Measurements from ENCODE around the gene IPPK. TPM values are rescaled to one million over a fixed set of nuclear protein-coding genes. Genes with fewer than 3 reads are reported as not detected.

The IPPK gene
- total RNA-seq, 1 donor from 2014 or later, result 7.3 TPM

- DNase-seq (ENCODE audit: low spot score), result no peak
These were observed 54.1 kb downstream of the IPPK start for GRCh38 chr9:92615790-92616189.

GRCh38 chr9:92614763-92615461, 55.0 kb downstream of the IPPK start:
- DNase-seq (ENCODE audit: low spot score), result no peak

- no peak for DNase-seq (ENCODE audit: low spot score)
These were observed 55.8 kb downstream of the IPPK start for GRCh38 chr9:92614123-92614510.

GRCh38 chr9:92613268-92614122, 56.4 kb downstream of the IPPK start:
- no peak for DNase-seq (ENCODE audit: low spot score)

- no peak for DNase-seq (ENCODE audit: low spot score)
These were observed 57.1 kb downstream of the IPPK start for GRCh38 chr9:92612816-92613215.

GRCh38 chr9:92612292-92612691, 57.6 kb downstream of the IPPK start:
- DNase-seq (ENCODE audit: low spot score), result no peak

- no peak for DNase-seq (ENCODE audit: low spot score)
These were observed 58.2 kb downstream of the IPPK start for GRCh38 chr9:92611621-92612285.

GRCh38 chr9:92610470-92611420, 59.2 kb downstream of the IPPK start:
- no peak for DNase-seq (ENCODE audit: low spot score)

GRCh38 chr9:92608909-92609445, 61.0 kb downstream of the IPPK start:
- DNase-seq (ENCODE audit: low spot score), result no peak

GRCh38 chr9:92608241-92608908, 61.6 kb downstream of the IPPK start:
- no peak for DNase-seq (ENCODE audit: low spot score)

GRCh38 chr9:92607773-92608172, 62.2 kb downstream of the IPPK start:
- no peak for DNase-seq (ENCODE audit: low spot score)

- no peak for DNase-seq (ENCODE audit: low spot score)
These were observed 62.8 kb downstream of the IPPK start for GRCh38 chr9:92607088-92607487.

GRCh38 chr9:92605224-92605623, 64.7 kb downstream of the IPPK start:
- DNase-seq (ENCODE audit: low spot score), result no peak

GRCh38 chr9:92603990-92604389, 65.9 kb downstream of the IPPK start:
- no peak for DNase-seq (ENCODE audit: low spot score)

GRCh38 chr9:92603100-92603499, 66.8 kb downstream of the IPPK start:
- no peak for DNase-seq (ENCODE audit: low spot score)

- DNase-seq (ENCODE audit: low spot score), result no peak
These were observed 67.5 kb downstream of the IPPK start for GRCh38 chr9:92602413-92602812.

GRCh38 chr9:92601451-92601850, 68.5 kb downstream of the IPPK start:
- no peak for DNase-seq (ENCODE audit: low spot score)

GRCh38 chr9:92600462-92601261, 69.3 kb downstream of the IPPK start:
- DNase-seq (ENCODE audit: low spot score), result no peak

GRCh38 chr9:92599938-92600461, 69.9 kb downstream of the IPPK start:
- DNase-seq (ENCODE audit: low spot score), result no peak

- no peak for DNase-seq (ENCODE audit: low spot score)
These were observed 71.5 kb downstream of the IPPK start for GRCh38 chr9:92598382-92598781.
